GM18519 (cell line): ENCODE data around the gene POLG2.
"Not testable (repeated sequence)": the region's sequence is repeated elsewhere in the genome, so short reads cannot be mapped to it uniquely, and the experiment has no call there.

Experiments used
- ATAC-seq: cut with Tn5 transposase; IDR thresholded peaks from one replicate; pipeline ENCODE4 v1.9.1; 2021; ENCODE audit warnings: mild to moderate bottlenecking, moderate library complexity; ENCODE audit not compliant: unreplicated experiment, low FRiP score

POLG2 gene

GRCh38 chr17:64443086-64443760 lies 53.6 kb downstream of the POLG2 start:
- ATAC-seq: no peak

GRCh38 chr17:64442541-64442971 lies 54.3 kb downstream of the POLG2 start:
- no peak for ATAC-seq

GRCh38 chr17:64441772-64442540 lies 54.9 kb downstream of the POLG2 start:
- ATAC-seq: no peak

- no peak for ATAC-seq
These were observed 56.9 kb downstream of the POLG2 start for GRCh38 chr17:64439956-64440355.

- not testable (repeated sequence) for ATAC-seq
These were observed 57.3 kb downstream of the POLG2 start for GRCh38 chr17:64439521-64439920.

- no peak for ATAC-seq
These were observed 58.8 kb downstream of the POLG2 start for GRCh38 chr17:64437944-64438525.

GRCh38 chr17:64431534-64431933 lies 65.3 kb downstream of the POLG2 start:
- ATAC-seq: no peak

- ATAC-seq: not testable (repeated sequence)
These were observed 66.8 kb downstream of the POLG2 start for GRCh38 chr17:64430036-64430435.

GRCh38 chr17:64428406-64428805 lies 68.4 kb downstream of the POLG2 start:
- no peak for ATAC-seq
